Activated T-cell treated with anti-CD3 and anti-CD28 coated beads for 4 hours (primary cell): ENCODE data around the gene LRRC8D.
A peak's percentile ranks its signal among the peaks of the same experiment; 100 is the strongest.

Experiments used
- DNase-seq: peaks from one replicate; pipeline ENCODE4 v3.0.0-alpha.2; 2020

LRRC8D gene

GRCh38 chr1:89807983-89808382 is 12.8 kb upstream of the LRRC8D start:
- DNase-seq: no peak

- no peak for DNase-seq
These were observed 12.3 kb upstream of the LRRC8D start for GRCh38 chr1:89808441-89809117.

- DNase-seq: no peak
These were observed 11.3 kb upstream of the LRRC8D start for GRCh38 chr1:89809556-89809955.

GRCh38 chr1:89810302-89810701 is 10.5 kb upstream of the LRRC8D start:
- no peak for DNase-seq

GRCh38 chr1:89810880-89811279 is 10.0 kb upstream of the LRRC8D start:
- no peak for DNase-seq

GRCh38 chr1:89812992-89813391 is 7.8 kb upstream of the LRRC8D start:
- no peak for DNase-seq

GRCh38 chr1:89815040-89815439 is 5.8 kb upstream of the LRRC8D start:
- no peak for DNase-seq

- no peak for DNase-seq
These were observed 5.2 kb upstream of the LRRC8D start for GRCh38 chr1:89815611-89816010.

GRCh38 chr1:89816366-89816765 is 4.5 kb upstream of the LRRC8D start:
- no peak for DNase-seq

- peak; percentile 45 for DNase-seq
These were observed 683 bp downstream of the LRRC8D start for GRCh38 chr1:89821322-89822108.

GRCh38 chr1:89822109-89822962 is 1.5 kb downstream of the LRRC8D start:
- no peak for DNase-seq

- DNase-seq: no peak
These were observed 2.3 kb downstream of the LRRC8D start for GRCh38 chr1:89822999-89823628.

- no peak for DNase-seq
These were observed 3.0 kb downstream of the LRRC8D start for GRCh38 chr1:89823679-89824292.

GRCh38 chr1:89826594-89826993 is 5.8 kb downstream of the LRRC8D start:
- no peak for DNase-seq

- DNase-seq: no peak
These were observed 6.5 kb downstream of the LRRC8D start for GRCh38 chr1:89827330-89827729.

- DNase-seq: no peak
These were observed 7.1 kb downstream of the LRRC8D start for GRCh38 chr1:89827902-89828301.

GRCh38 chr1:89829186-89829585 is 8.4 kb downstream of the LRRC8D start:
- no peak for DNase-seq

GRCh38 chr1:89831462-89832120 is 10.8 kb downstream of the LRRC8D start:
- DNase-seq: no peak

- no peak for DNase-seq
These were observed 11.8 kb downstream of the LRRC8D start for GRCh38 chr1:89832496-89833127.

GRCh38 chr1:89833183-89834082 is 12.6 kb downstream of the LRRC8D start:
- no peak for DNase-seq
